ENCODE measurements around the gene KATNB1. TPM values are rescaled to one million over a fixed set of nuclear protein-coding genes. Genes with fewer than 3 reads are reported as not detected.

The KATNB1 gene
- polyA plus RNA-seq, 2 of the 4 experiments (the other 2 are of a cell fraction) = 21.0 to 21.1 TPM

DNA sequence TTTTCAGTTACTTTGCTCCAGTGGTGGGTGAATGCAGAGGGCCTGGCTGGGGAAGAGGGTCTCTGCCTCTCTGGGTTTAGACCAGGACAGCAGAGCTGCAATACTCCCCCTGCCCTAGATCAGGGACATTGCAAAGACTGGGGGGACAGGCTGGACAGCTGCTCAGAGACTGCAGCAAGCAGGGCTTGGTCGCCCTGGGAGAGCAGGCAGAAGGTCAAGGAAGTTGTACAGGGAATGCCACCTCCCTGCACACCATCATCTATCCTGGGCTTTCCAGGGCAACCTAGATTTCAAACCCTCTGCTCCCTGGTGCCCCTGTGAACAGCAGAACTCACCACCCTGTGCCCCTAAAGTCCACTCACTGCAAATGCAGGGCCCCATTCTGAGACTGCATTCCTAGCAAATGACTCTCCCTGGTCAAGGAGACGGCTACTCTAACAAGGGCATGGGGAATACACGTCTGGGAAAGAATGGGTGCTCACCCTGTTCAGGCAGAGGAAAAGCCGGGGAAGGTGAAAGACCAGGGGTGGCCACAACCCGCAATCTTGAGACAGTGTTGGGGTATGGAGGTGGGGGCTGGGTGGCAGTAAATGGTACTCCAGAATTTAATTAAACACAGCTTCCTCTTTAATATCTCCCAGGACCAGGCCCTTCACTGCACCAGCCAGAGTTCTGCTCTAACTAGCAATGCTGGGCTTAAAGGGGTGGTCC lies 65.7 kb downstream of the KATNB1 start (continued):
- TF ChIP-seq, protein P1, sequence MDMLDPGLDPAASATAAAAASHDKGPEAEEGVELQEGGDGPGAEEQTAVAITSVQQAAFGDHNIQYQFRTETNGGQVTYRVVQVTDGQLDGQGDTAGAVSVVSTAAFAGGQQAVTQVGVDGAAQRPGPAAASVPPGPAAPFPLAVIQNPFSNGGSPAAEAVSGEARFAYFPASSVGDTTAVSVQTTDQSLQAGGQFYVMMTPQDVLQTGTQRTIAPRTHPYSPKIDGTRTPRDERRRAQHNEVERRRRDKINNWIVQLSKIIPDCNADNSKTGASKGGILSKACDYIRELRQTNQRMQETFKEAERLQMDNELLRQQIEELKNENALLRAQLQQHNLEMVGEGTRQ (IDR thresholded peaks at IDR 0.05) = no peak
- TF ChIP-seq MYC (IDR thresholded peaks at IDR 0.05; ENCODE audit: borderline replicate concordance, low read length) (no peak), HDAC2 (IDR thresholded peaks at IDR 0.05) (no peak), BHLHE40 (IDR thresholded peaks at IDR 0.05; ENCODE audit: low read depth, low read length) (no peak)

DNA sequence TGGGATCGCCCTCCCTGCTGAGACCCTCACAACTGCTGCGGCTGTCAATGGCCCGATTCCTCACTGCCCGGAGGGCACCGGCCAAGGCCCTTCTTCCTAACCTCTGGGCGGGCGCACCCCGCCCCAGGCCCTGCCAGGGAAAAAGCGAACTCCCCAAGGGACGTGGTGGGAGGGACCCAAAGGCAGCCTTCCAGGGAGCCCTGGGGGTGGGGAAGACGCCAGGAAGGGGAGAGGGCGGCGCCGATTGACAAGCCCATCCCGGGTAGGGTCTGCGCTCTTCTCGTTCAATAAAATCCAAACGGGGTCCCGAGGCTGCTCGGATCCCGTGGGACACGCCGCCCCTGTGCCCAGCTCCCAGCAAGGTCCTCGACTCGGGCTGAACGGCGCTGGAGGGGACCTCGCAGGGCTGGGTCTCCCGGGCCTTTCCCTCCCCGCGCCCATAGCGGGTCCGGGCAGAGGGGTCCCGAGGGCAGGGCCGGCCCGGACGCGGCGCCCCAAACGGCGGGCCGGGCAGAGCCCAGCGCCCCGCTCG lies 66.3 kb downstream of the KATNB1 start:
- 0 out of 2 replicates have a peak, but pooled peaks have one; percentile 34 for TF ChIP-seq ESRRA (IDR thresholded peaks at IDR 0.05; ENCODE audit: borderline replicate concordance, low read length)
- peak; percentile 71; the same call in 1 of the 2 replicates for TF ChIP-seq TFCP2L1 (CRISPR knock-in tag; IDR thresholded peaks at IDR 0.05)
- TF ChIP-seq JUN (IDR thresholded peaks at IDR 0.05) = peak in 1 of 2 experiments; percentile 62; a peak in 3 of 5 replicates
- TF ChIP-seq, protein P2, sequence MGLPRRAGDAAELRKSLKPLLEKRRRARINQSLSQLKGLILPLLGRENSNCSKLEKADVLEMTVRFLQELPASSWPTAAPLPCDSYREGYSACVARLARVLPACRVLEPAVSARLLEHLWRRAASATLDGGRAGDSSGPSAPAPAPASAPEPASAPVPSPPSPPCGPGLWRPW (IDR thresholded peaks at IDR 0.05) = no peak
- TF ChIP-seq, protein P3, sequence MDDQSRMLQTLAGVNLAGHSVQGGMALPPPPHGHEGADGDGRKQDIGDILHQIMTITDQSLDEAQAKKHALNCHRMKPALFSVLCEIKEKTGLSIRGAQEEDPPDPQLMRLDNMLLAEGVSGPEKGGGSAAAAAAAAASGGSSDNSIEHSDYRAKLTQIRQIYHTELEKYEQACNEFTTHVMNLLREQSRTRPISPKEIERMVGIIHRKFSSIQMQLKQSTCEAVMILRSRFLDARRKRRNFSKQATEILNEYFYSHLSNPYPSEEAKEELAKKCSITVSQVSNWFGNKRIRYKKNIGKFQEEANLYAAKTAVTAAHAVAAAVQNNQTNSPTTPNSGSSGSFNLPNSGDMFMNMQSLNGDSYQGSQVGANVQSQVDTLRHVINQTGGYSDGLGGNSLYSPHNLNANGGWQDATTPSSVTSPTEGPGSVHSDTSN (IDR thresholded peaks at IDR 0.05) = peak; percentile 57; the same call in 1 of the 2 replicates
- TF ChIP-seq POLR2A (IDR thresholded peaks at IDR 0.05; ENCODE audit: low read length) = no peak; the same call in none of the 2 replicates
- H3K9me3 ChIP-seq = no peaks in the 10 kb centered on the region
- peak overlapping the region; percentile 53 for H3K4me3 ChIP-seq
- peak overlapping the region; percentile 100 for H3K4me2 ChIP-seq
- CTCF ChIA-PET = interaction anchor here (0.9 to 15.8 kb wide), 16 partner anchors 9 to 154 kb away, joined by 3 to 164 read pairs (median 4); no protein-coding TSS in a partner anchor
- POLR2A ChIA-PET = interaction anchor here (1.5 to 5.1 kb wide), 4 partner anchors 7 to 62 kb away, joined by 4 to 43 read pairs (median 6); no protein-coding TSS in a partner anchor
- WGBS (ENCODE audit: missing lambda C conversion rate) = 2% methylated on average over 9 of the region's 45 CpGs
- H3K27ac ChIP-seq = peak overlapping the region; percentile 91 to 100
- ATAC-seq (peak; percentile 22 to 44), DNase-seq (ENCODE audit: low read depth in 1 of 2, low spot score in 1 of 2) (peak; percentile 74 to 80), FAIRE-seq (no peak)
- H3K4me1 ChIP-seq = peaks cover 52% of the 10 kb centered on the region

DNA sequence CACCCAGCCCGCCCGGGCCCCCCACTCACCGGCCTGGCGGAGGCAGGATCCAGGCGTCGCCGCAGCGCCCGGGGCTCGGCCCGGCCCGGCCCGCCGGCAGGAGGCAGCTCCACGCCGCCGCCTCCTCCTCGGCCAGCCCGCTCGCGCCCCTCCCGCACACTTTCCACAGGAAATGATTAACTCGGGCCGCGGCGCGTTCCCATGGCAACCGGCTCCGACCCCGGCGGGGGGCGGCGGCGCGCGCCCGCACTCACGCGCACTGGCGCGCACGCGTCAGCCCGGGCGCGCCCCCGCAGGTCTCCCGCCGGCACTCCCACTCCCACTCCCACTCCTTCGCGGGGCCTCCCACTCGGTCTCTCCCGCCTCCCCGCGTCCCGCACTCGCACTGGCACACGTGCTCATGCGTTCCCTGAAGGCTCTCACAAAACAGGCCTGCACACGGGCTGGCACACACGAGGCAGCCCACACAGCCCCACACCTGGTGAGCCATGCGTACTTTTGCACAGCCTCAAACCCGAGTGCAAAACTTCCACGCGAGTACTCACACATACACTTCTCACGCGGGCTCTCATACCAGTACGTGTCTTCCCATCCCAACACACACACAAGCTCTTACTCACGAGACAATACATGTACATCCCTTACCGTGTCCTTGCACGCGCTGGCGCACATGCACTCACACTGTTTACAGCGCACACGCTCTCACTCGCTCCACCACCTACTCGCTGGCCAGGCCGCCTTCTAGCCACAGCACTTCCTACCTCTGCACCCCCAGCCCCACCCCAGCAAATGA lies 67.0 kb downstream of the KATNB1 start, which contains the start of gene KIFC3:
KIFC3 (minus strand) TSS at position 151 of the 793 bp plus-strand sequence. CDS start 4,248 bp downstream, outside the sequence.
- Histone ChIP-seq H3K27ac (peak within 1 kb of the TSS; percentile 91 to 100), H3K4me1 (peaks cover 57% of the 10 kb centered on the region), H3K4me3 (peak within 1 kb of the TSS; percentile 53), H3K4me2 (peak within 1 kb of the TSS; percentile 100), H3K9me3 (no peaks in the 10 kb centered on the region)
- FAIRE-seq = no peak
- peak; percentile 2 to 49 for ATAC-seq
- ChIA-PET POLR2A (interaction anchor here (0.7 to 2.7 kb wide), 4 partner anchors 10 to 61 kb away, joined by 3 to 9 read pairs (median 6); no protein-coding TSS in a partner anchor), CTCF (interaction anchor here (0.9 to 15.8 kb wide), 17 partner anchors 9 to 154 kb away, joined by 3 to 164 read pairs (median 4); no protein-coding TSS in a partner anchor)
- WGBS (ENCODE audit: missing lambda C conversion rate) = 5% methylated on average over 43 of the region's 78 CpGs
- peak in 1 of 2 experiments; percentile 86 for DNase-seq (ENCODE audit: low read depth in 1 of 2, low spot score in 1 of 2)
- TF ChIP-seq NFE2L2 (conservative IDR thresholded peaks at IDR 0.05; ENCODE audit: low read length) (no peak), POLR2AphosphoS2 (conservative IDR thresholded peaks at IDR 0.05; ENCODE audit: low read length) (no peak), JUNB (IDR thresholded peaks at IDR 0.05) (no peak), PHF8 (IDR thresholded peaks at IDR 0.05; ENCODE audit: borderline replicate concordance, low read depth) (no peak)
- TF ChIP-seq, protein P4, sequence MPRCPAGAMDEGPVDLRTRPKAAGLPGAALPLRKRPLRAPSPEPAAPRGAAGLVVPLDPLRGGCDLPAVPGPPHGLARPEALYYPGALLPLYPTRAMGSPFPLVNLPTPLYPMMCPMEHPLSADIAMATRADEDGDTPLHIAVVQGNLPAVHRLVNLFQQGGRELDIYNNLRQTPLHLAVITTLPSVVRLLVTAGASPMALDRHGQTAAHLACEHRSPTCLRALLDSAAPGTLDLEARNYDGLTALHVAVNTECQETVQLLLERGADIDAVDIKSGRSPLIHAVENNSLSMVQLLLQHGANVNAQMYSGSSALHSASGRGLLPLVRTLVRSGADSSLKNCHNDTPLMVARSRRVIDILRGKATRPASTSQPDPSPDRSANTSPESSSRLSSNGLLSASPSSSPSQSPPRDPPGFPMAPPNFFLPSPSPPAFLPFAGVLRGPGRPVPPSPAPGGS (IDR thresholded peaks at IDR 0.05) = peak; percentile 68; the same call in 2 of the 3 replicates
- TF ChIP-seq, protein P5, sequence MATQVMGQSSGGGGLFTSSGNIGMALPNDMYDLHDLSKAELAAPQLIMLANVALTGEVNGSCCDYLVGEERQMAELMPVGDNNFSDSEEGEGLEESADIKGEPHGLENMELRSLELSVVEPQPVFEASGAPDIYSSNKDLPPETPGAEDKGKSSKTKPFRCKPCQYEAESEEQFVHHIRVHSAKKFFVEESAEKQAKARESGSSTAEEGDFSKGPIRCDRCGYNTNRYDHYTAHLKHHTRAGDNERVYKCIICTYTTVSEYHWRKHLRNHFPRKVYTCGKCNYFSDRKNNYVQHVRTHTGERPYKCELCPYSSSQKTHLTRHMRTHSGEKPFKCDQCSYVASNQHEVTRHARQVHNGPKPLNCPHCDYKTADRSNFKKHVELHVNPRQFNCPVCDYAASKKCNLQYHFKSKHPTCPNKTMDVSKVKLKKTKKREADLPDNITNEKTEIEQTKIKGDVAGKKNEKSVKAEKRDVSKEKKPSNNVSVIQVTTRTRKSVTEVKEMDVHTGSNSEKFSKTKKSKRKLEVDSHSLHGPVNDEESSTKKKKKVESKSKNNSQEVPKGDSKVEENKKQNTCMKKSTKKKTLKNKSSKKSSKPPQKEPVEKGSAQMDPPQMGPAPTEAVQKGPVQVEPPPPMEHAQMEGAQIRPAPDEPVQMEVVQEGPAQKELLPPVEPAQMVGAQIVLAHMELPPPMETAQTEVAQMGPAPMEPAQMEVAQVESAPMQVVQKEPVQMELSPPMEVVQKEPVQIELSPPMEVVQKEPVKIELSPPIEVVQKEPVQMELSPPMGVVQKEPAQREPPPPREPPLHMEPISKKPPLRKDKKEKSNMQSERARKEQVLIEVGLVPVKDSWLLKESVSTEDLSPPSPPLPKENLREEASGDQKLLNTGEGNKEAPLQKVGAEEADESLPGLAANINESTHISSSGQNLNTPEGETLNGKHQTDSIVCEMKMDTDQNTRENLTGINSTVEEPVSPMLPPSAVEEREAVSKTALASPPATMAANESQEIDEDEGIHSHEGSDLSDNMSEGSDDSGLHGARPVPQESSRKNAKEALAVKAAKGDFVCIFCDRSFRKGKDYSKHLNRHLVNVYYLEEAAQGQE (IDR thresholded peaks at IDR 0.05) = no peak
- TF ChIP-seq, protein P6, sequence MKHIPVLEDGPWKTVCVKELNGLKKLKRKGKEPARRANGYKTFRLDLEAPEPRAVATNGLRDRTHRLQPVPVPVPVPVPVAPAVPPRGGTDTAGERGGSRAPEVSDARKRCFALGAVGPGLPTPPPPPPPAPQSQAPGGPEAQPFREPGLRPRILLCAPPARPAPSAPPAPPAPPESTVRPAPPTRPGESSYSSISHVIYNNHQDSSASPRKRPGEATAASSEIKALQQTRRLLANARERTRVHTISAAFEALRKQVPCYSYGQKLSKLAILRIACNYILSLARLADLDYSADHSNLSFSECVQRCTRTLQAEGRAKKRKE (CRISPR knock-in tag; IDR thresholded peaks at IDR 0.05; ENCODE audit: low read depth) = peak; percentile 77; the same call in 1 of the 2 replicates
- TF ChIP-seq, protein P7, sequence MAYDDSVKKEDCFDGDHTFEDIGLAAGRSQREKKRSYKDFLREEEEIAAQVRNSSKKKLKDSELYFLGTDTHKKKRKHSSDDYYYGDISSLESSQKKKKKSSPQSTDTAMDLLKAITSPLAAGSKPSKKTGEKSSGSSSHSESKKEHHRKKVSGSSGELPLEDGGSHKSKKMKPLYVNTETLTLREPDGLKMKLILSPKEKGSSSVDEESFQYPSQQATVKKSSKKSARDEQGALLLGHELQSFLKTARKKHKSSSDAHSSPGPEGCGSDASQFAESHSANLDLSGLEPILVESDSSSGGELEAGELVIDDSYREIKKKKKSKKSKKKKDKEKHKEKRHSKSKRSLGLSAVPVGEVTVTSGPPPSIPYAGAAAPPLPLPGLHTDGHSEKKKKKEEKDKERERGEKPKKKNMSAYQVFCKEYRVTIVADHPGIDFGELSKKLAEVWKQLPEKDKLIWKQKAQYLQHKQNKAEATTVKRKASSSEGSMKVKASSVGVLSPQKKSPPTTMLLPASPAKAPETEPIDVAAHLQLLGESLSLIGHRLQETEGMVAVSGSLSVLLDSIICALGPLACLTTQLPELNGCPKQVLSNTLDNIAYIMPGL (CRISPR knock-in tag; IDR thresholded peaks at IDR 0.05; ENCODE audit: borderline replicate concordance) = peak; percentile 78
- TF ChIP-seq, protein P8, sequence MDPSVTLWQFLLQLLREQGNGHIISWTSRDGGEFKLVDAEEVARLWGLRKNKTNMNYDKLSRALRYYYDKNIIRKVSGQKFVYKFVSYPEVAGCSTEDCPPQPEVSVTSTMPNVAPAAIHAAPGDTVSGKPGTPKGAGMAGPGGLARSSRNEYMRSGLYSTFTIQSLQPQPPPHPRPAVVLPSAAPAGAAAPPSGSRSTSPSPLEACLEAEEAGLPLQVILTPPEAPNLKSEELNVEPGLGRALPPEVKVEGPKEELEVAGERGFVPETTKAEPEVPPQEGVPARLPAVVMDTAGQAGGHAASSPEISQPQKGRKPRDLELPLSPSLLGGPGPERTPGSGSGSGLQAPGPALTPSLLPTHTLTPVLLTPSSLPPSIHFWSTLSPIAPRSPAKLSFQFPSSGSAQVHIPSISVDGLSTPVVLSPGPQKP (IDR thresholded peaks at IDR 0.05; ENCODE audit: low read depth, low read length) = no peak

Data from A549 (cell line).